ENCODE measurements around the gene PHETA1. TPM values are rescaled to one million over a fixed set of nuclear protein-coding genes. Genes with fewer than 3 reads are reported as not detected.
A peak's percentile ranks its signal among the peaks of the same experiment; 100 is the strongest.

Gene PHETA1
- polyA plus RNA-seq, 2 of the 4 experiments (the other 2 are of a cell fraction), result 2.9 to 7.1 TPM

- TF ChIP-seq HEYL (CRISPR knock-in tag; IDR thresholded peaks at IDR 0.05) (no peak), SMC3 (IDR thresholded peaks at IDR 0.05) (peak; percentile 55), HOXB5 (CRISPR knock-in tag; IDR thresholded peaks at IDR 0.05) (no peak), ESRRA (IDR thresholded peaks at IDR 0.05; ENCODE audit: borderline replicate concordance, low read length) (no peak), KDM1A (IDR thresholded peaks at IDR 0.05; ENCODE audit: low read depth) (no peak), ZSCAN20 (CRISPR knock-in tag; IDR thresholded peaks at IDR 0.05) (no peak), CEBPB (IDR thresholded peaks at IDR 0.05) (no peak), KDM5A (IDR thresholded peaks at IDR 0.05) (no peak)
These were observed 37.8 kb downstream of the PHETA1 start (continued) for GRCh38 chr12:111330800-111331752.

GRCh38 chr12:111328138-111328537, 40.8 kb downstream of the PHETA1 start:
- peak; percentile 12 to 21; a peak in 2 of 6 replicates for ATAC-seq
- no peak overlapping the region for H3K4me3 ChIP-seq
- no peak for FAIRE-seq
- CTCF ChIA-PET, result interaction anchor here (0.6 to 1.5 kb wide), 2 partner anchors 28 to 30 kb away, joined by 3 to 5 read pairs; no protein-coding TSS in a partner anchor
- H3K4me1 ChIP-seq, result no peaks in the 10 kb centered on the region
- 75% methylated on average over 12 of the region's 12 CpGs for WGBS (ENCODE audit: missing lambda C conversion rate)
- no peak for DNase-seq (ENCODE audit: low read depth in 1 of 2, low spot score in 1 of 2)
- POLR2A ChIA-PET, result no interaction called here
- H3K9me3 ChIP-seq, result no peaks in the 10 kb centered on the region
- TF ChIP-seq NR3C1 (IDR thresholded peaks at IDR 0.05) (no peak), BHLHE40 (IDR thresholded peaks at IDR 0.05; ENCODE audit: low read depth, low read length) (no peak), USF2 (IDR thresholded peaks at IDR 0.05) (no peak), FOSL2 (IDR thresholded peaks at IDR 0.05) (no peak), FOSL2 (CRISPR knock-in tag; IDR thresholded peaks at IDR 0.05) (no peak), TP53 (CRISPR knock-in tag; IDR thresholded peaks at IDR 0.05) (no peak)
- TF ChIP-seq, protein P1, sequence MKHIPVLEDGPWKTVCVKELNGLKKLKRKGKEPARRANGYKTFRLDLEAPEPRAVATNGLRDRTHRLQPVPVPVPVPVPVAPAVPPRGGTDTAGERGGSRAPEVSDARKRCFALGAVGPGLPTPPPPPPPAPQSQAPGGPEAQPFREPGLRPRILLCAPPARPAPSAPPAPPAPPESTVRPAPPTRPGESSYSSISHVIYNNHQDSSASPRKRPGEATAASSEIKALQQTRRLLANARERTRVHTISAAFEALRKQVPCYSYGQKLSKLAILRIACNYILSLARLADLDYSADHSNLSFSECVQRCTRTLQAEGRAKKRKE (CRISPR knock-in tag; IDR thresholded peaks at IDR 0.05; ENCODE audit: low read depth), result no peak
- H3K27ac ChIP-seq, result no peak overlapping the region
- no peak overlapping the region for H3K4me2 ChIP-seq

- DNase-seq (ENCODE audit: low read depth in 1 of 2, low spot score in 1 of 2) (no peak), FAIRE-seq (no peak), ATAC-seq (peak in 1 of 2 experiments; percentile 57; a peak in 3 of 6 replicates)
- Histone ChIP-seq H3K4me2 (no peak overlapping the region), H3K4me1 (no peaks in the 10 kb centered on the region), H3K27ac (no peak overlapping the region), H3K4me3 (no peak overlapping the region), H3K9me3 (no peaks in the 10 kb centered on the region)
- ChIA-PET POLR2A (no interaction called here), CTCF (interaction anchor here (1.5 kb wide), 1 partner anchor 29 kb away, joined by 5 read pairs; no protein-coding TSS in a partner anchor)
- WGBS (ENCODE audit: missing lambda C conversion rate), result 72% methylated on average over 6 of the region's 6 CpGs
- TF ChIP-seq EHMT2 (IDR thresholded peaks at IDR 0.05; ENCODE audit: low read depth) (no peak), CBX2 (IDR thresholded peaks at IDR 0.05; ENCODE audit: borderline replicate concordance, low read depth) (no peak), FOSL2 (IDR thresholded peaks at IDR 0.05) (no peak), FOSL2 (CRISPR knock-in tag; IDR thresholded peaks at IDR 0.05) (no peak), TP53 (CRISPR knock-in tag; IDR thresholded peaks at IDR 0.05) (no peak), CEBPB (IDR thresholded peaks at IDR 0.05) (no peak), NPAS2 (CRISPR knock-in tag; IDR thresholded peaks at IDR 0.05; ENCODE audit: borderline replicate concordance) (no peak), GATA3 (IDR thresholded peaks at IDR 0.05; ENCODE audit: borderline replicate concordance) (no peak), REST (IDR thresholded peaks at IDR 0.05) (no peak), HDAC2 (IDR thresholded peaks at IDR 0.05) (no peak), ZFP36 (IDR thresholded peaks at IDR 0.05; ENCODE audit: borderline replicate concordance, partially characterized antibody) (no peak), BCL3 (IDR thresholded peaks at IDR 0.05) (no peak), RARB (CRISPR knock-in tag; IDR thresholded peaks at IDR 0.05) (no peak), RAD21 (conservative IDR thresholded peaks at IDR 0.05 in 1 of 2, IDR thresholded peaks at IDR 0.05 in 1 of 2) (no peak), ZSCAN20 (CRISPR knock-in tag; IDR thresholded peaks at IDR 0.05) (no peak)
- TF ChIP-seq, protein P2, sequence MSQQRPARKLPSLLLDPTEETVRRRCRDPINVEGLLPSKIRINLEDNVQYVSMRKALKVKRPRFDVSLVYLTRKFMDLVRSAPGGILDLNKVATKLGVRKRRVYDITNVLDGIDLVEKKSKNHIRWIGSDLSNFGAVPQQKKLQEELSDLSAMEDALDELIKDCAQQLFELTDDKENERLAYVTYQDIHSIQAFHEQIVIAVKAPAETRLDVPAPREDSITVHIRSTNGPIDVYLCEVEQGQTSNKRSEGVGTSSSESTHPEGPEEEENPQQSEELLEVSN (IDR thresholded peaks at IDR 0.05; ENCODE audit: borderline replicate concordance, low read depth), result no peak
- TF ChIP-seq, protein P1 (CRISPR knock-in tag; IDR thresholded peaks at IDR 0.05; ENCODE audit: low read depth), result no peak
These were observed 41.4 kb downstream of the PHETA1 start for GRCh38 chr12:111327474-111327873.

Measured in A549 (cell line).